ENCODE measurements around the gene CALD1.

Gene CALD1

GRCh38 chr7:134932707-134933370, 153.4 kb downstream of the CALD1 start:
- no peak for DNase-seq

- no peak for DNase-seq
Measured at GRCh38 chr7:134933460-134934068, 154.1 kb downstream of the CALD1 start.

- no peak for DNase-seq
Measured at GRCh38 chr7:134935701-134936100, 156.3 kb downstream of the CALD1 start.

DNA sequence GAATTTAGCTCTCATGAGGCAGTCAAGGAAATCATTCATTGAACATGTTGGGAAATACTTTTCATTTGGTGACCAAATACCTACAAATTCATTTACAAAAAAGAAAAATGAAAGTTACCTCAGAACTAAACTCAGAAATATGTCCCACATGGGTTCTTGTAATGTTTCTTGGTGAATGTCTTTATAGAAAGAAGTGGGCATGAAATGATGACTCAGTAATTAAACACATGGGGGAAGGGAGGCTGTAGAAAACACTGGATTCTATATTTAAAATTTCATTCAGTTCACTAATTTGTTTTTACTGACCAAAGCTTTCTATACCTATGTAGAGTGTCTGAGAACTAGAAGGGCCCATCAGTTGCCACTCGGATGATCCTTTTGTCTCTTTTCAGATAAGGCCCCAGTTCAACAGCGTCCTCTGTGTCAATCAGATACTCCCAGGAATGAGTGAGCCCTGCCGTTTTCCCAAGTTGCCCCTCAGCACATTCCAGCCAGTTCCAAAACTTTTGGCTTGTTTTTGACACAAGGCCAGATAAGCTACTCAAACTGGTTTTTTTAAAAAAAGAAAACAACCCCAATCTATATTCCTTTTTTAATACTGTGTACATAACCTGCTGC, 157.6 kb downstream of the CALD1 start:
- no peak for DNase-seq

DNA sequence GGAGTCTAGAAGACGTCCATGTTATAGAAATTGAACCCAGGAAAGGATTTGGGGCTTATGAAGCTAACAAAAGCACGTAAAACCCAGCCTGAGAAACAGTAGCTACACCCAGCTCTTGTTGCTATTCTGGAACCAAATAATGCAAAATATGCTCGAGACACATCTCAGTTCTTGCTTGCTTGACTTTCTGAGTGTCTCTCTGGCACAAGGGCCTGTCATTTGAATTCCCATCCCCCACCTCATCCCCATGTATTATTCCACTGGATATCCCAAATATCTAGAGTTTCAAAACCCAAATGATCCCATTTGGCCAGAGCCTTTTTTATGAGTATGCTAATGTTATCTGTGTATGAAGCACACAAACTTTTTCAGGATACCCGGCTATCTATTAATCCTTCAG, 158.7 kb downstream of the CALD1 start:
- no peak for DNase-seq

- no peak for DNase-seq
Measured at GRCh38 chr7:134939136-134939535, 159.7 kb downstream of the CALD1 start.

GRCh38 chr7:134940729-134941128, 161.3 kb downstream of the CALD1 start:
- DNase-seq = no peak

- no peak for DNase-seq
Measured at GRCh38 chr7:134941185-134941900, 161.9 kb downstream of the CALD1 start.

GRCh38 chr7:134941952-134942351, 162.5 kb downstream of the CALD1 start:
- DNase-seq = no peak

DNA sequence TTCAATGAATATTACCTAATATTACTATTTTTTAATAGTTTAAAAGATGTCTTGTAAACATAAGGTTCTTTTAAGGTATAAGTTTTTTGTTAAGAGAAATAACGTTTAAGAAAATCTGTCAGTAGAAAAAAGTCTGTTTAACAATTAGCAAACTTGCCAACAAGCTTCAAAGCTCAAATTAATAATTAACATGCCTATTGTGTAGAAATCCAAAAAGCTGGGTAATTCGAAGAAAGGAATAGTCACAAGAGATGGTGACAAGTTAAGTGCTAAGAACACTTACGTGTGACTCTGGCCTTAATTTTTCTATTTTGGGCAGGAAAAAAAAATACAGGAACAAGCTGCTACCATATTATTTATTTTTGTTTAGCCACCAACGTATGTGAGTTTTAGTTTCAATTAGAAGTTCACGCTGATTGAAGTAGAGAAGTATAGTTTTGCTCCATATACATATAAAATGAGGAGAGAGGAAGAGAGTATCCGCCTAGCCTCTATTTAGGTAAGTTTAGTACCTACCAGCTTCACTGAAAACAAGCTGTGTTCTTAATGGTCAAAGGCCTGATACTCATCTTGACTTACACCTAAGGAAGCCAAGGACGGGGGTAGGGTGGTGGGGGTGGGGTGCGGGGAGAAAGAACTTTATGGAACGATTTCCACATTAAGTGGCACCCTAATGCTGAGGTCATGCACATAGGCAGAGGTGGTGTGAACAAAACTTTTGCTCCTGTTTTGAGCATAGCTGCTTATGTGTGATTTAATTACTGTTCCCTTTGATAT, 163.4 kb downstream of the CALD1 start:
- DNase-seq = no peak

- no peak for DNase-seq
Measured at GRCh38 chr7:134943785-134944400, 164.5 kb downstream of the CALD1 start.

DNA sequence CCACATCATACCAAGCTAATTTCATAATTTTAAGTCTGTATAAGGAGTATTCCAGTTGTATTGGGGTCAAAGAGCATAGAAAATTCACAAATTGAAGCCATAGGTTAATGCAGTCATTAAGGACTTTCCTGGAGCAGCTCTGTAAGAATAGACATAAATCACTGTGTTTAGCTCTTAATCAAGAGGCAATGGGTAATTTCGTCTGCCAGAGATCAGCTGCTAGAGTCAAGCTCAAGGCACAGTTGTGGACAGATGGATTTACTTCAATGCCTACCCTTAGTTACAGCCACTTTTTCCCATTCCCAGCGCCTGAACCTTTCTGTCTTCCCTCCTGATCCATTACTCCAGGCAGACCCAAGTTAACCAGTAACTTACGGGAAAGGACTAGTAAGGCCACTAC, 166.3 kb downstream of the CALD1 start:
- no peak for DNase-seq

GRCh38 chr7:134946260-134946659, 166.8 kb downstream of the CALD1 start:
- no peak for DNase-seq

- DNase-seq = no peak
Measured at GRCh38 chr7:134947329-134947728, 167.9 kb downstream of the CALD1 start.

- no peak for DNase-seq
Measured at GRCh38 chr7:134947831-134948230, 168.4 kb downstream of the CALD1 start.

DNA sequence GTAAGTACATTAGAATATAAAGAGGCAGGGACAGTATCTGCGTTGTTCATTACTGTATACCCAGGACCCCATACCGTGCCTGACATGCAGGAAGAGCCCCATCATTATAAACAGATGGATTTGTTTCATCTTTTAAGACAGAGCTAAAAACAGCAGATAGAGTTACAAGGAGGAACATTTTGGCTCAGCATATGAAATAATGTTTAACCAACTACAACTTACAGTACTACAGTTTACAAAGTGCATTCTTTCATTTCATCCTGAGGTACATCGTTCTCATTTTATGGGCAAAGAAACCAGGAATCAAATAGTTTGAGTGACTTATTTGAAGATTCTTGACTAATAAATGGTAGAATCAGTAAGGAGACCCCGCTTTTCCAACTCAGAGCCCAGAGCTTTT, 168.8 kb downstream of the CALD1 start:
- DNase-seq = no peak

DNA sequence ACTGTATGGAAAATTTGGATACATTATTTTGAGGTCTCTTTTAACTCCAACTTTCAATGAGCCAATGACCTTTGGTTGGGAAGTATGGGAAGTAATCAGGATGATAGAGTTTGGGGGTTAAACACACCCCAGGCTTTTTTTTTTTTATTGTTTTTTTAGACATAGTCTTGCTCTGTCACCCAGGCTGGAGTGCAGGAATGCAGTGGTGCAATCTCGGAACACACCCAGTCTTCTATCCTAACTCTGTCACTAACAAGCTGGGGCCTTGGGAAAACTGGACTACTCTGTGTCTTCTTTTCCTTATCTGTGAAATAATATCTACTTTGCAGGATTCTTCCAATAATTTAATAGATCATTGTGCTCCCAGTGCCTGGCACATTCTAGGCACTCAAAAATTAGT, 169.3 kb downstream of the CALD1 start:
- no peak for DNase-seq

DNA sequence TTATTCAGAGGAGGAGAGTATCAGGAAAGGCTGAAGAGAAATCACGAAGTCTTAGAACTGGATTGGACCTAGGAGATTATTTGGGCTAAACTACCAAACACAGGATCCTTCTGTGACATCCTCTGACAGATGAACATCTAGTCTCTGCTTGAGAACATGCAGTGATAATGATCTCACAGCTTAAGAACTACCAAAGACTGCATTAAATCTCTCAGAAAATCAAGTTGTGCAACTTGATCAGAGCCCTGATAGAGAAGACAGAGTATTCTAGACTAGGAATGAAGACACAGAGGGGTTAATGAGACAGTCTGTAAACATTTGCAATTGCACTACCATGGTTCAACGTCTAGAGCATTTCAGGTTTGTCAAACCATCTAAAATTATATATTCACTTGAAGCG, 169.7 kb downstream of the CALD1 start:
- DNase-seq = no peak

DNA sequence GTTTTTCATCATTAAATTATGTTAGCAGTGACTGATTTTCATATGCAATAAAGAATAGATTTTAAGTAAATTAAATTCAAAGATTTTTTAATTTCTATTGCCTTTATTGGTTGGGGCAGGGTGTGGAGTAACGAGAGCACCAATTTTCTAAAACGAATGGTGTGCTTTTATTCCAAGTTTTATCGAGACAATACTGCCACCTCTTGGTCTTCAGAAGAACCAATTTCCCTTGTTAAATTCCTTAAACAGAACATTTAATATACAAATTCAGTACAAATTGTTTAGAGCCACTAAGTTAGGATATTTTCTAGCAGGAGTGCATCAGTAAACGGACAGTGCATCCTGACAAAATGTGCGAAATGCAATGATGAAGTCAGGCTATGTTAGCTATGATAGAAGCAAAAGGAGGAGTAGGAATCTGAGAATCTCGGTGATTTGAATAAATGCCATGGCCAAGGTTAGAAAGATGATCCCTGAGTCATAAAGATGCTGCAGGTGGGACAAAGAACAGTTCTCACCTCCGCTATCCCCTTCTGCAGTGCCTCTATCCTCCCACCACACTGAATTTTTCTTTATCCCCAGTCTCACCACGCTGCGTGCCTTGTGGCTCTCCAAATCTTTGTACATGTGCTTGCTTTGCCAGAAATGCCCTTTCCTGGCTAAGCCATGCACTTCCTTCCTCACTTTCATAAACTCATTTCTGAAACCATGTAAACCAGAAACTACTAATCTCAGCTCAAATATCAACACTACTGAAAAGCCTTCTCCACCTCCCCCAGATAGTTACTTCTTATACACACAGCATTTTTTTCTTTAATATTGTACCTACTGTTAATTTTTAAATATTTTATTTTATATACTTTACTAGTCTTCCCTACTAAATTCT, 175.0 kb downstream of the CALD1 start:
- no peak for DNase-seq

DNA sequence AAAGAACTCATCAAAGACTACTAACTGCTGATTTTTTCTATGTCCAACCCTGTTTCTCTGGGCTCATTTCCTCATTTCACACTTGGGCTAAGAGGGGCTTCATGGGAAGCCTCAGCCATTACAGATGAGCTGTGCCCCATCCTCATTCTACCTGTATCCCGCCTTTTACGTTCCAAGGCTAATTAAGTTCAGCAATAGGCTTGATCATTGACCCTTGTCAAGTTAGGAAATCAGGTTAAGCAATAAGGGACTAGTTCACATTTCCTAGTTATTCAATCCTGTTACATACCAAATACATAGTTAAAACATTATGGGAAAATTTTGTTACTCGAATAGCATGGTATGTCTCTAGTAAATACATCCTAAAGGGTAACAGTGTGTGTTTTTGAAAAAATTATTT, 177.6 kb downstream of the CALD1 start:
- no peak for DNase-seq

DNA sequence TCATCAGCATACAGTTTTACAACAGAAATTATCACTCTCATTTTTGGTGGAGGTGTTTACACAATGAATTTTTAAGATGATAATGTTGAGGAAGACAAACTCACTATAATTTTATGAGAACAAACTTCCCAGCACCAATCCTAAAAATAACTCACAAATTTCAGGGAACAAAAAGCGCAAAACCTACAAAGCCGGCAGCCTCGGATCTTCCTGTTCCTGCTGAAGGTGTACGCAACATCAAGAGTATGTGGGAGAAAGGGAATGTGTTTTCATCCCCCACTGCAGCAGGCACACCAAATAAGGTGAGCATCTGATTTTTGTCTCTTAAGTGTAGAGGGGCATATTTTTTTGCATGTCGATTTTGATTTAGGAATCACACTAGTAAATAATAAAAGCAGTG, 180.4 kb downstream of the CALD1 start:
- DNase-seq = no peak
